Measurements from ENCODE around the gene TNS3. TPM values are rescaled to one million over a fixed set of nuclear protein-coding genes. Genes with fewer than 3 reads are reported as not detected.

The TNS3 gene
- total RNA-seq, 1 donor from 2014 or later, result 41.2 TPM

- H3K4me3 ChIP-seq (ENCODE audit: low read depth, low read length), result no peak overlapping the region
- no peaks in the 10 kb centered on the region for H3K27me3 ChIP-seq (ENCODE audit: control insufficient read depth, insufficient read depth, low read length)
- DNase-seq (ENCODE audit: low read depth), result no peak
- H3K36me3 ChIP-seq (ENCODE audit: control insufficient read depth, insufficient read depth, low read length), result peaks cover 1% of the 10 kb centered on the region
- TF ChIP-seq CTCF (IDR thresholded peaks at IDR 0.05; ENCODE audit: insufficient read depth, low read length, poor library complexity, severe bottlenecking), result no peak
These were observed 178.7 kb downstream of the TNS3 start for GRCh38 chr7:47402941-47403866.

GRCh38 chr7:47401611-47402570 lies 180.0 kb downstream of the TNS3 start:
- peaks cover 3% of the 10 kb centered on the region for H3K36me3 ChIP-seq (ENCODE audit: control insufficient read depth, insufficient read depth, low read length)
- TF ChIP-seq CTCF (IDR thresholded peaks at IDR 0.05; ENCODE audit: insufficient read depth, low read length, poor library complexity, severe bottlenecking), result no peak
- DNase-seq (ENCODE audit: low read depth), result no peak

GRCh38 chr7:47400741-47401206 lies 181.1 kb downstream of the TNS3 start:
- H3K36me3 ChIP-seq (ENCODE audit: control insufficient read depth, insufficient read depth, low read length), result peaks cover 3% of the 10 kb centered on the region
- no peak for TF ChIP-seq CTCF (IDR thresholded peaks at IDR 0.05; ENCODE audit: insufficient read depth, low read length, poor library complexity, severe bottlenecking)
- no peak overlapping the region for H3K4me3 ChIP-seq (ENCODE audit: low read depth, low read length)
- no peak for DNase-seq (ENCODE audit: low read depth)
- H3K27me3 ChIP-seq (ENCODE audit: control insufficient read depth, insufficient read depth, low read length), result no peaks in the 10 kb centered on the region

More at GRCh38 chr7:47401611-47402570, 180.0 kb downstream of the TNS3 start:
- Histone ChIP-seq H3K4me3 (ENCODE audit: low read depth, low read length) (no peak overlapping the region), H3K27me3 (ENCODE audit: control insufficient read depth, insufficient read depth, low read length) (no peaks in the 10 kb centered on the region)

- Histone ChIP-seq H3K36me3 (ENCODE audit: control insufficient read depth, insufficient read depth, low read length) (peaks cover 3% of the 10 kb centered on the region), H3K27me3 (ENCODE audit: control insufficient read depth, insufficient read depth, low read length) (no peaks in the 10 kb centered on the region), H3K4me3 (ENCODE audit: low read depth, low read length) (no peak overlapping the region)
- TF ChIP-seq CTCF (IDR thresholded peaks at IDR 0.05; ENCODE audit: insufficient read depth, low read length, poor library complexity, severe bottlenecking), result no peak
- no peak for DNase-seq (ENCODE audit: low read depth)
These were observed 181.9 kb downstream of the TNS3 start for GRCh38 chr7:47400001-47400400.

- Histone ChIP-seq H3K4me3 (ENCODE audit: low read depth, low read length) (no peak overlapping the region), H3K36me3 (ENCODE audit: control insufficient read depth, insufficient read depth, low read length) (peaks cover 10% of the 10 kb centered on the region), H3K27me3 (ENCODE audit: control insufficient read depth, insufficient read depth, low read length) (no peaks in the 10 kb centered on the region)
- TF ChIP-seq CTCF (IDR thresholded peaks at IDR 0.05; ENCODE audit: insufficient read depth, low read length, poor library complexity, severe bottlenecking), result no peak
- DNase-seq (ENCODE audit: low read depth), result no peak
These were observed 187.1 kb downstream of the TNS3 start for GRCh38 chr7:47394751-47395252.
